SH-SY5Y (cell line): Measurements from ENCODE around the gene PID1.

Source experiments
- GATA2 ChIP-seq: IDR thresholded peaks from 2 replicates; pipeline ENCODE4 v1.6.1; 2011; ENCODE audit warnings: mild to moderate bottlenecking, low read depth, low read length
- GATA3 ChIP-seq: IDR thresholded peaks from 2 replicates; pipeline ENCODE4 v1.6.1; 2011; ENCODE audit warnings: low read depth, mild to moderate bottlenecking, low read length, moderate library complexity

DNA sequence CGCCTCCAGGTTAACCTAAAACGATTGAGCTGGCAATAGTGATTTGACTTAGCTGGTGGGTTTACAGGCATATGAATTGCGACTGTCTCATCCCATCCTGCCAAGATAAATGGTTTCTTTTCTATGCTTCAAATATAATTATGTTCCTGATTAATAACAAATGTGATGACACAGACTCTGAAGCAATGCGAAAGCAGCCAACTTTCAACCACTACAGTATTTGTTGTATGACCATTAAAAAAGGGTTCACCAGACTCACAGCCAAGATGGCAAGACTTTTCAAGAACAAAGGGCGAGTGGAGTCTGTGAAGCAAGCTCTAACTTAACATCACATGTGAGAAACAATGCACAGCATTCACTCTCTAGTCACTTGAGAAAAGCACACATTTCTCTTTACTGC, 186.6 kb downstream of the PID1 start:
- TF ChIP-seq GATA3 = no peak
- TF ChIP-seq GATA2 = no peak
